ENCODE results near the gene LONP1.
"Not testable (repeated sequence)": the region's sequence is repeated elsewhere in the genome, so short reads cannot be mapped to it uniquely, and the experiment has no call there.

Gene LONP1

GRCh38 chr19:5703819-5704818 lies 15.8 kb downstream of the LONP1 start:
- no peaks in the 10 kb centered on the region for H3K4me1 ChIP-seq (ENCODE audit: control insufficient read depth, insufficient read depth, low read length)
- CTCF ChIA-PET = interaction anchor here (0.7 to 1.0 kb wide), 2 partner anchors 13 to 14 kb away, joined by 3 read pairs; partner anchors contain the start of gene RPL36
- no peak overlapping the region for H3K4me3 ChIP-seq (ENCODE audit: low read depth, low read length)
- no peak for TF ChIP-seq ZNF488 (tag by site-specific recombination; IDR thresholded peaks at IDR 0.05)
- no peak for TF ChIP-seq ZNF785 (tag by site-specific recombination; IDR thresholded peaks at IDR 0.05)
- no peak for TF ChIP-seq KLF16 (tag by site-specific recombination; IDR thresholded peaks at IDR 0.05)
- no peak for TF ChIP-seq ZBTB7A (tag by site-specific recombination; IDR thresholded peaks at IDR 0.05; ENCODE audit: low read depth)
- TF ChIP-seq ZNF792 (tag by site-specific recombination; IDR thresholded peaks at IDR 0.05) = no peak
- TF ChIP-seq ZNF610 (tag by site-specific recombination; IDR thresholded peaks at IDR 0.05; ENCODE audit: borderline replicate concordance) = no peak
- no peak for TF ChIP-seq KLF9 (tag by site-specific recombination; IDR thresholded peaks at IDR 0.05; ENCODE audit: low read depth)
- TF ChIP-seq ZNF391 (tag by site-specific recombination; IDR thresholded peaks at IDR 0.05; ENCODE audit: borderline replicate concordance, low read depth) = no peak
- no peak for TF ChIP-seq ZXDB (tag by site-specific recombination; IDR thresholded peaks at IDR 0.05)
- TF ChIP-seq ZNF24 (tag by site-specific recombination; IDR thresholded peaks at IDR 0.05) = no peak
- no peak for TF ChIP-seq ZNF169 (tag by site-specific recombination; IDR thresholded peaks at IDR 0.05)
- TF ChIP-seq GLIS2 (tag by site-specific recombination; IDR thresholded peaks at IDR 0.05) = no peak
- no peak for TF ChIP-seq FEZF1 (tag by site-specific recombination; IDR thresholded peaks at IDR 0.05)
- no peak for TF ChIP-seq ZNF302 (tag by site-specific recombination; IDR thresholded peaks at IDR 0.05; ENCODE audit: low read depth)
- no peak for TF ChIP-seq SETDB1 (IDR thresholded peaks at IDR 0.05; ENCODE audit: insufficient read length, low read length)
- TF ChIP-seq ZNF335 (tag by site-specific recombination; conservative IDR thresholded peaks at IDR 0.05) = no peak
- H3K36me3 ChIP-seq (ENCODE audit: control insufficient read depth in 2 of 2, insufficient read depth in 1 of 2, low read length in 2 of 2) = peaks cover 31 to 71% of the 10 kb centered on the region in 2 experiments; a peak in 2 of 3 replicates
- H3K27ac ChIP-seq (ENCODE audit: extremely low read depth, low read depth, low read length) = 0 out of 2 replicates have a peak overlapping the region, but pooled peaks have one; percentile 16
- POLR2A ChIA-PET = interaction anchor here (1.6 kb wide), 1 partner anchor 16 kb away, joined by 4 read pairs; the partner anchor contains the start of genes CATSPERD and LONP1
- H3K9me3 ChIP-seq (ENCODE audit: control insufficient read depth, insufficient read depth, low read depth, low read length) = no peaks in the 10 kb centered on the region

DNA sequence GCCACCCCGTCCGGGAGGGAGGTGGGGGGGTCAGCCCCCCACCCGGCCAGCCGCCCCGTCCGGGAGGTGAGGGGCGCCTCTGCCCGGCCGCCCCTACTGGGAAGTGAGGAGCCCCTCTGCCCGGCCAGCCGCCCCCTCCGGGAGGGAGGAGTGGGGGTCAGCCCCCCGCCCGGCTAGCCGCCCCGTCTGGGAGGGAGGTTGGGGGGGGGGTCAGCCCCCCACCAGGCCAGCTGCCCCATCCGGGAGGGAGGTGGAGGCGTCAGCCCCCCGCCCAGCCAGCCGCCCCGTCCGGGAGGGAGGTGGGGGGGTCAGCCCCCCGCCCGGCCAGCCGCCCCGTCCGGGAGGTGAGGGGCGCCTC lies 17.9 kb downstream of the LONP1 start:
- peaks cover 26 to 65% of the 10 kb centered on the region in 2 experiments; a peak in 2 of 3 replicates for H3K36me3 ChIP-seq (ENCODE audit: control insufficient read depth in 2 of 2, insufficient read depth in 1 of 2, low read length in 2 of 2)
- H3K9me3 ChIP-seq (ENCODE audit: control insufficient read depth, insufficient read depth, low read depth, low read length); H3K4me3 ChIP-seq (ENCODE audit: low read depth, low read length); H3K4me1 ChIP-seq (ENCODE audit: control insufficient read depth, insufficient read depth, low read length); CTCF ChIA-PET; POLR2A ChIA-PET; H3K27ac ChIP-seq (ENCODE audit: extremely low read depth, low read depth, low read length): not testable (repeated sequence)

GRCh38 chr19:5700455-5701092 lies 19.4 kb downstream of the LONP1 start:
- H3K27ac ChIP-seq (ENCODE audit: extremely low read depth, low read depth, low read length) = no peak overlapping the region
- no peak overlapping the region for H3K4me3 ChIP-seq (ENCODE audit: low read depth, low read length)
- no peaks in the 10 kb centered on the region; the same call in 1 of the 2 replicates for H3K4me1 ChIP-seq (ENCODE audit: control insufficient read depth, insufficient read depth, low read length)
- POLR2A ChIA-PET = interaction anchor here (0.8 to 0.9 kb wide), 2 partner anchors 11 to 18 kb away, joined by 3 read pairs; no protein-coding TSS in a partner anchor
- H3K36me3 ChIP-seq (ENCODE audit: control insufficient read depth in 2 of 2, insufficient read depth in 1 of 2, low read length in 2 of 2) = peaks cover 22 to 66% of the 10 kb centered on the region in 2 experiments; a peak in 2 of 3 replicates
- no peaks in the 10 kb centered on the region for H3K9me3 ChIP-seq (ENCODE audit: control insufficient read depth, insufficient read depth, low read depth, low read length)
- CTCF ChIA-PET = interaction anchor here (1.0 to 2.4 kb wide), 3 partner anchors 10 to 13 kb away, joined by 3 to 8 read pairs (median 4); no protein-coding TSS in a partner anchor
- TF ChIP-seq ZNF394 (tag by site-specific recombination; IDR thresholded peaks at IDR 0.05; ENCODE audit: borderline replicate concordance) = no peak
- no peak for TF ChIP-seq ZBTB49 (tag by site-specific recombination; IDR thresholded peaks at IDR 0.05; ENCODE audit: low read depth)
- TF ChIP-seq ZNF138 (tag by site-specific recombination; IDR thresholded peaks at IDR 0.05; ENCODE audit: borderline replicate concordance) = no peak
- TF ChIP-seq ZNF433 (tag by site-specific recombination; IDR thresholded peaks at IDR 0.05; ENCODE audit: low read depth) = no peak
- no peak for TF ChIP-seq ZNF248 (tag by site-specific recombination; IDR thresholded peaks at IDR 0.05)
- no peak for TF ChIP-seq ZNF561 (tag by site-specific recombination; IDR thresholded peaks at IDR 0.05; ENCODE audit: borderline replicate concordance)
- no peak for TF ChIP-seq ZFP41 (tag by site-specific recombination; IDR thresholded peaks at IDR 0.05; ENCODE audit: borderline replicate concordance)
- TF ChIP-seq, protein P1, sequence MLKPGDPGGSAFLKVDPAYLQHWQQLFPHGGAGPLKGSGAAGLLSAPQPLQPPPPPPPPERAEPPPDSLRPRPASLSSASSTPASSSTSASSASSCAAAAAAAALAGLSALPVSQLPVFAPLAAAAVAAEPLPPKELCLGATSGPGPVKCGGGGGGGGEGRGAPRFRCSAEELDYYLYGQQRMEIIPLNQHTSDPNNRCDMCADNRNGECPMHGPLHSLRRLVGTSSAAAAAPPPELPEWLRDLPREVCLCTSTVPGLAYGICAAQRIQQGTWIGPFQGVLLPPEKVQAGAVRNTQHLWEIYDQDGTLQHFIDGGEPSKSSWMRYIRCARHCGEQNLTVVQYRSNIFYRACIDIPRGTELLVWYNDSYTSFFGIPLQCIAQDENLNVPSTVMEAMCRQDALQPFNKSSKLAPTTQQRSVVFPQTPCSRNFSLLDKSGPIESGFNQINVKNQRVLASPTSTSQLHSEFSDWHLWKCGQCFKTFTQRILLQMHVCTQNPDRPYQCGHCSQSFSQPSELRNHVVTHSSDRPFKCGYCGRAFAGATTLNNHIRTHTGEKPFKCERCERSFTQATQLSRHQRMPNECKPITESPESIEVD (tag by site-specific recombination; IDR thresholded peaks at IDR 0.05) = no peak
- TF ChIP-seq ZNF777 (tag by site-specific recombination; IDR thresholded peaks at IDR 0.05; ENCODE audit: borderline replicate concordance) = no peak
